AG04450 (cell line): ENCODE measurements around the gene LAMTOR1. TPM values are rescaled to one million over a fixed set of nuclear protein-coding genes. Genes with fewer than 3 reads are reported as not detected.
A peak's percentile ranks its signal among the peaks of the same experiment; 100 is the strongest.

Experiments used
- CTCF ChIA-PET: fragments of 300-600, 350-600 bp; formaldehyde crosslinking; extraction: SDS; loops from one replicate; lab custom pipeline; 2022; ENCODE audit warnings: antibody characterized with exemption, inconsistent platforms; lab: Charles Lee
- POLR2A ChIA-PET: fragments of 350-600 bp; formaldehyde crosslinking; extraction: SDS; loops from one replicate; lab custom pipeline; 2021; ENCODE audit warnings: antibody characterized with exemption, inconsistent platforms; lab: Yijun Ruan, JAX
- DNase-seq: peaks from one replicate; pipeline ENCODE4 v3.0.0-alpha.2; 2011; ENCODE audit warnings: low read depth, low spot score
- H3K27ac ChIP-seq: one replicate; pipeline ENCODE4 v1.5.1; 2012; ENCODE audit warnings: low read depth, low read length, control low read depth
- H3K27me3 ChIP-seq: one replicate; pipeline ENCODE4 v1.6.0; 2012; ENCODE audit warnings: low read length; ENCODE audit not compliant: control insufficient read depth, insufficient read depth
- H3K4me3 ChIP-seq: 2 replicates; pipeline ENCODE4 v1.5.1; 2011; ENCODE audit warnings: mild to moderate bottlenecking, low read depth, low read length, control low read depth
- H3K9me3 ChIP-seq: 2 replicates; pipeline ENCODE4 v1.5.1; 2012; ENCODE audit warnings: low read length; ENCODE audit not compliant: control insufficient read depth, insufficient read depth
- CTCF ChIP-seq: IDR thresholded peaks from 2 replicates; pipeline ENCODE4 v1.5.1; 2011; ENCODE audit warnings: low read depth, low read length, control low read depth, inconsistent platforms
- polyA plus RNA-seq: library from polyadenylated mRNA; depleted of rRNA; stranded (reverse); fragments of >200 nt; gene quantifications from 2 replicates; pipeline ENCODE4 v1.2.3, GENCODE V29; 2011

The LAMTOR1 gene
- polyA plus RNA-seq, 1 experiment, result 89.1 TPM

- CTCF ChIA-PET, result interaction anchor here (0.6 to 1.2 kb wide), 4 partner anchors 22 to 94 kb away, joined by 3 to 4 read pairs (median 3); no protein-coding TSS in a partner anchor
- DNase-seq, result no peak
- Histone ChIP-seq H3K9me3 (peaks cover 3% of the 10 kb centered on the region; the same call in 1 of the 2 replicates), H3K27me3 (no peaks in the 10 kb centered on the region), H3K4me3 (no peak overlapping the region), H3K27ac (no peak overlapping the region)
- POLR2A ChIA-PET, result no interaction called here
- no peak for TF ChIP-seq CTCF
Measured at GRCh38 chr11:72119198-72119597, 16.1 kb upstream of the LAMTOR1 start.

- ChIA-PET POLR2A (no interaction called here), CTCF (no interaction called here)
- TF ChIP-seq CTCF, result no peak
- Histone ChIP-seq H3K9me3 (no peaks in the 10 kb centered on the region), H3K27ac (no peak overlapping the region), H3K27me3 (no peaks in the 10 kb centered on the region), H3K4me3 (no peak overlapping the region)
- DNase-seq, result no peak
Measured at GRCh38 chr11:72116019-72116755, 13.1 kb upstream of the LAMTOR1 start.

GRCh38 chr11:72114570-72114969 lies 11.5 kb upstream of the LAMTOR1 start:
- no peak for DNase-seq
- CTCF ChIA-PET, result interaction anchor here (0.7 to 1.0 kb wide), 2 partner anchors 18 to 30 kb away, joined by 3 to 4 read pairs; no protein-coding TSS in a partner anchor
- no peaks in the 10 kb centered on the region for H3K27me3 ChIP-seq
- no peak overlapping the region for H3K27ac ChIP-seq
- no peak overlapping the region for H3K4me3 ChIP-seq
- no peaks in the 10 kb centered on the region for H3K9me3 ChIP-seq
- POLR2A ChIA-PET, result no interaction called here
- TF ChIP-seq CTCF, result no peak

DNA sequence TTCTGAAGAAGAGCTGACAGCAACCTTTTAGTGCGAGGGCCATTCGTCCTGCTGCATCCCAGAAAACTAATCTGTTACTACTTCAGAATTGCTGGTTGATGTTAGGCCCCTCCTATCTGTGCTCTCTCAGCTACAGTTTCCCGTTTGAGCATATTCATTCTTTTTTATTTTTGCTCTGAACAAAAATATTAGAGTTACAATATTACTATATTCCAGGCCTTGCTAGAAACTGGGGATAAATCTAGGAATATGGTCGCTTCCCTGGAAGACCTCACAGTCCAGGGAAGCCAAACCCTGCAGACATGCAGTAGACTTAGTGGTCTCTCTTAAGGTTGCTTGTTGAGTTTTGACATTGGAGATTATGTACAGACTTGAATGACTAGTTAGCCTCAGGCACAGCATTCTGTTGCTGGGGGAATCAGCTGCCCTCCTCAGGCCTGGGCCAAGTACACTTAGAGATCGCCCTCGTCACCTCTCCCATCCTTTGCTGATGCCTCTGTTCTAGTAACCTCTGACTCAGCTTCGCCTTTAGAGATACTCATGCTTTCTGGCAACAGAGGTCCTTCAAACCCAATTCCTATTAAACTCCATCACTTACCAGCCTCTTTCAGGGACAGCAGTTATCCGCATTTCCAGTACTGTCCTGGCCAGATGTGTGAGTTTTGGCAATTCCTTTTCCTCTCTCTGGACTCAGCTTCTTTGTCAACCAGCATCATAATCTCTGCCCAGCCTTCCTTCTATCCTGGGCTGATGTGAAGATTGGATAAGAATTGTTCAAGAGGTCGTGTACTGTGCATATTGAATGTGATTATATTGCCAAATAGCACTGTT lies 10.1 kb upstream of the LAMTOR1 start:
- ChIA-PET POLR2A (interaction anchor here (0.7 to 2.0 kb wide), 9 partner anchors 11 to 125 kb away, joined by 3 to 12 read pairs (median 4); partner anchors contain the start of gene INPPL1), CTCF (interaction anchor here (0.7 to 1.7 kb wide), 4 partner anchors 30 to 318 kb away, joined by 3 to 12 read pairs (median 3); no protein-coding TSS in a partner anchor)
- no peak for TF ChIP-seq CTCF

More for the DNA sequence above, 10.1 kb upstream of the LAMTOR1 start:
- H3K9me3 ChIP-seq, result no peaks in the 10 kb centered on the region
- no peak for DNase-seq
- H3K27ac ChIP-seq, result peak overlapping the region; percentile 99
- H3K27me3 ChIP-seq, result no peaks in the 10 kb centered on the region
- peak overlapping the region; percentile 87 for H3K4me3 ChIP-seq
